H1 (cell line): Measurements from ENCODE around the gene NTN1. TPM values are rescaled to one million over a fixed set of nuclear protein-coding genes. Genes with fewer than 3 reads are reported as not detected.

Source experiments
- CTCF ChIA-PET: fragments of 300-600 bp; sonication (Branson Sonifier 250); formaldehyde crosslinking; loops from one replicate; lab custom pipeline; 2021; ENCODE audit not compliant: partially characterized antibody; lab: Charles Lee
- POLR2A ChIA-PET: fragments of 300-600 bp; sonication (Branson Sonifier 250); formaldehyde crosslinking; loops from one replicate; lab custom pipeline; 2021; ENCODE audit warnings: inconsistent platforms; ENCODE audit not compliant: partially characterized antibody; lab: Charles Lee
- DNase-seq, 2 experiments: peaks; one replicate each; pipeline versions ENCODE4 v3.0.0 to v3.0.0-alpha.2; 2010 to 2022; ENCODE audit warnings: low spot score in 2 of 2, low read depth in 1 of 2, mixed read lengths in 1 of 2
- FAIRE-seq: peaks from 2 replicates; lab custom pipeline; 2011; peaks lifted over from hg19 to GRCh38; lab: Jason Lieb, UNC
- H2AFZ ChIP-seq: 2 replicates; pipeline ENCODE4 v1.8.1; 2012; ENCODE audit warnings: low read length, inconsistent platforms
- H2AK5ac ChIP-seq: 2 replicates; pipeline ENCODE4 v1.6.1; 2013; ENCODE audit warnings: low read depth, low read length
- H2BK120ac ChIP-seq: replicated peaks from 2 replicates; pipeline ENCODE3; 2013; ENCODE audit warnings: low read depth, low read length, inconsistent platforms
- H2BK12ac ChIP-seq: 2 replicates; pipeline ENCODE4 v1.6.1; 2013; ENCODE audit warnings: low read depth, low read length
- H2BK15ac ChIP-seq: 2 replicates; pipeline ENCODE4 v1.6.1; 2013; ENCODE audit warnings: low read length
- H2BK20ac ChIP-seq: 2 replicates; pipeline ENCODE4 v1.6.1; 2013; ENCODE audit warnings: low read length
- H2BK5ac ChIP-seq: 2 replicates; pipeline ENCODE4 v1.6.1; 2013; ENCODE audit warnings: low read depth, low read length
- H3K14ac ChIP-seq: 2 replicates; pipeline ENCODE4 v1.6.1; 2013; ENCODE audit warnings: inconsistent platforms; ENCODE audit not compliant: insufficient read length
- H3K18ac ChIP-seq: 2 replicates; pipeline ENCODE4 v1.6.1; 2013; ENCODE audit warnings: low read length; ENCODE audit errors: extremely low read depth
- H3K23ac ChIP-seq: 2 replicates; pipeline ENCODE4 v1.6.1; 2013; ENCODE audit warnings: inconsistent platforms; ENCODE audit not compliant: insufficient read length
- H3K23me2 ChIP-seq: 2 replicates; pipeline ENCODE4 v1.6.1; 2013; ENCODE audit warnings: low read depth, low read length
- H3K27ac ChIP-seq: 2 replicates; pipeline ENCODE4 v1.6.1; 2011; ENCODE audit warnings: low read depth, low read length, inconsistent platforms
- H3K27me3 ChIP-seq, 4 experiments: replicated peaks in 1 of 4; 1 replicate in 1 of 4; 2 replicates in 3 of 4; pipeline versions ENCODE4 v1.6.1 to v1.8.1; 2011 to 2013; ENCODE audit warnings: low read length in 3 of 4, mild to moderate bottlenecking in 3 of 4, inconsistent platforms in 2 of 4, mixed read lengths in 2 of 4, moderate library complexity in 1 of 4; ENCODE audit not compliant: control insufficient read depth in 3 of 4, insufficient read depth in 3 of 4; ENCODE audit errors: extremely low read depth in 1 of 4
- H3K36me3 ChIP-seq, 4 experiments: 2 replicates each; pipeline versions ENCODE4 v1.6.1 to v1.8.1; 2011 to 2013; ENCODE audit warnings: mild to moderate bottlenecking in 4 of 4, low read length in 3 of 4, moderate library complexity in 2 of 4, control low read depth in 1 of 4, inconsistent platforms in 1 of 4; ENCODE audit not compliant: insufficient read depth in 4 of 4, control insufficient read depth in 2 of 4
- H3K4ac ChIP-seq: replicated peaks from 2 replicates; pipeline ENCODE3; 2013; ENCODE audit warnings: low read length, low read depth, mixed read lengths, inconsistent platforms; ENCODE audit not compliant: insufficient read length
- H3K4me1 ChIP-seq, 4 experiments: replicated peaks in 1 of 4; 1 replicate in 1 of 4; 2 replicates in 3 of 4; pipeline versions ENCODE4 v1.6.1 to v1.8.1; 2011 to 2013; ENCODE audit warnings: low read length in 3 of 4, inconsistent platforms in 2 of 4, mixed read lengths in 1 of 4; ENCODE audit not compliant: insufficient read depth in 4 of 4, control insufficient read depth in 3 of 4
- H3K4me2 ChIP-seq, 2 experiments: 2 replicates each; pipeline versions ENCODE4 v1.6.1 to v1.8.1; 2011 to 2013; ENCODE audit warnings: low read depth in 2 of 2, low read length in 2 of 2, control low read depth in 1 of 2, inconsistent platforms in 1 of 2, mild to moderate bottlenecking in 1 of 2; ENCODE audit not compliant: insufficient read depth in 1 of 2
- H3K4me3 ChIP-seq, 4 experiments: fragments of 200-600, 300-600 bp in 1 of 4; sonication (generic), shearing (Covaris generic), sonication (Bioruptor Twin) in 1 of 4; 2 replicates each; pipeline versions ENCODE4 v1.5.1 to v1.8.1; 2011 to 2016; ENCODE audit warnings: low read length in 4 of 4, low read depth in 3 of 4, control low read depth in 2 of 4, inconsistent platforms in 2 of 4, mild to moderate bottlenecking in 2 of 4, mixed read lengths in 1 of 4, moderate library complexity in 1 of 4; ENCODE audit not compliant: insufficient read depth in 2 of 4; ENCODE audit errors: extremely low read depth in 1 of 4
- H3K56ac ChIP-seq: replicated peaks from 2 replicates; pipeline ENCODE3; 2013; ENCODE audit warnings: low read depth, mild to moderate bottlenecking, mixed read lengths, low read length, inconsistent platforms; ENCODE audit not compliant: insufficient read length
- H3K79me1 ChIP-seq: 2 replicates; pipeline ENCODE4 v1.6.1; 2013; ENCODE audit warnings: low read depth, low read length, control low read depth
- H3K79me2 ChIP-seq, 2 experiments: 2 replicates each; pipeline versions ENCODE4 v1.6.1 to v1.8.1; 2012 to 2013; ENCODE audit warnings: low read length in 2 of 2, mild to moderate bottlenecking in 2 of 2, inconsistent platforms in 1 of 2; ENCODE audit not compliant: insufficient read depth in 2 of 2, control insufficient read depth in 1 of 2
- H3K9ac ChIP-seq, 4 experiments: replicated peaks in 1 of 4; 1 replicate in 1 of 4; 2 replicates in 3 of 4; pipeline versions ENCODE4 v1.6.1 to v1.8.1; 2011 to 2013; ENCODE audit warnings: low read depth in 3 of 4, low read length in 3 of 4, control low read depth in 2 of 4, mild to moderate bottlenecking in 2 of 4, moderate library complexity in 2 of 4, inconsistent platforms in 1 of 4; ENCODE audit errors: extremely low read depth in 1 of 4
- H3K9me3 ChIP-seq, 2 experiments: 2 replicates each; pipeline versions ENCODE4 v1.6.1 to v1.8.1; 2012 to 2013; ENCODE audit warnings: mild to moderate bottlenecking in 2 of 2, moderate library complexity in 2 of 2, control low read depth in 1 of 2, inconsistent platforms in 1 of 2, low read depth in 1 of 2, low read length in 1 of 2, mixed read lengths in 1 of 2; ENCODE audit not compliant: insufficient read depth in 2 of 2
- H4K20me1 ChIP-seq, 2 experiments: replicated peaks in 1 of 2; 2 replicates each; pipeline versions ENCODE3 to v1.8.1; 2011 to 2013; ENCODE audit warnings: inconsistent platforms in 2 of 2, low read length in 2 of 2, mild to moderate bottlenecking in 1 of 2; ENCODE audit not compliant: insufficient read depth in 2 of 2, control insufficient read depth in 1 of 2
- H4K5ac ChIP-seq: 2 replicates; pipeline ENCODE4 v1.6.1; 2013; ENCODE audit warnings: low read length, low read depth, mixed read lengths, inconsistent platforms; ENCODE audit not compliant: insufficient read length
- H4K8ac ChIP-seq: 2 replicates; pipeline ENCODE4 v1.8.0; 2013; ENCODE audit warnings: mild to moderate bottlenecking, moderate library complexity, low read length, inconsistent platforms; ENCODE audit not compliant: insufficient read depth; ENCODE audit errors: extremely low read depth
- H4K91ac ChIP-seq: replicated peaks from 2 replicates; pipeline ENCODE3; 2013; ENCODE audit warnings: low read length, mixed read lengths, inconsistent platforms; ENCODE audit not compliant: insufficient read length
- CBX8 ChIP-seq: fragments of 300-800, 300-1000 bp; sonication (generic); IDR thresholded peaks from 2 replicates; pipeline ENCODE4 v1.7.1; 2016; ENCODE audit warnings: low read depth, low read length, borderline replicate concordance
- JUN ChIP-seq: IDR thresholded peaks from 2 replicates; pipeline ENCODE4 v1.6.1; 2011; ENCODE audit warnings: low read depth, mild to moderate bottlenecking, improper control_type of control experiment, low read length
- RAD21 ChIP-seq, 2 experiments: IDR thresholded peaks in 1 of 2; conservative IDR thresholded peaks in 1 of 2; 2 replicates each; pipeline ENCODE4 v1.6.1; 2011; ENCODE audit warnings: low read depth in 2 of 2, low read length in 2 of 2, improper control_type of control experiment in 1 of 2, inconsistent platforms in 1 of 2, mild to moderate bottlenecking in 1 of 2, moderate library complexity in 1 of 2
- RBBP5 ChIP-seq: IDR thresholded peaks from 2 replicates; pipeline ENCODE4 v1.7.1; 2012; ENCODE audit warnings: low read depth, mild to moderate bottlenecking, inconsistent platforms, low read length, moderate library complexity, borderline replicate concordance
- SP1 ChIP-seq: IDR thresholded peaks from 2 replicates; pipeline ENCODE4 v1.6.1; 2011; ENCODE audit warnings: low read depth, low read length
- WGBS, 2 experiments: shearing (Covaris generic) in 1 of 2; methylation state at CpG; one replicate each; pipeline versions ENCODE4 v1.1.6 to v1.1.7; 2013 to 2015; ENCODE audit warnings: low lambda C conversion rate in 2 of 2, mixed read lengths in 2 of 2, inconsistent platforms in 1 of 2, low coverage in 1 of 2, missing lambda C conversion rate in 1 of 2; ENCODE audit not compliant: insufficient replicate concordance in 2 of 2, insufficient coverage in 1 of 2, insufficient read length in 1 of 2; ENCODE audit errors: extremely low coverage in 1 of 2, missing lambda C conversion rate in 1 of 2; 5-methylcytosine and 5-hydroxymethylcytosine counted together
- polyA plus RNA-seq, 7 experiments: library from polyadenylated mRNA; depleted of rRNA in 3 of 7; stranded (reverse) in 5 of 7; unstranded in 2 of 7; fragments of >200 nt in 5 of 7; fragments of 200-250 nt in 2 of 7; gene quantifications; 1 replicate in 5 of 7; 2 replicates in 1 of 7; 4 replicates in 1 of 7; pipeline versions ENCODE4 v1.2.1 to v1.2.3, GENCODE V29; 2011 to 2013; ENCODE audit warnings: missing spikeins in 2 of 7, mixed read lengths in 2 of 7
- total RNA-seq: library from RNA; stranded (reverse); fragmentation: NEBNext Ultra II Directional; extraction: Animal tissue kit (Norgen Biotek cat#: 25700); gene quantifications from 2 replicates; pipeline ENCODE4 v1.2.1, GENCODE V29; 2021
- TF ChIP-seq, protein P1 (sequence below): IDR thresholded peaks from 2 replicates; pipeline ENCODE4 v1.6.1; 2012; ENCODE audit warnings: inconsistent platforms

NTN1 gene
- total and polyA plus RNA-seq, 2 of the 8 experiments (the other 6 are each of a cell fraction or from before 2014, with no cell fraction given) = 2.0 to 2.3 TPM

DNA sequence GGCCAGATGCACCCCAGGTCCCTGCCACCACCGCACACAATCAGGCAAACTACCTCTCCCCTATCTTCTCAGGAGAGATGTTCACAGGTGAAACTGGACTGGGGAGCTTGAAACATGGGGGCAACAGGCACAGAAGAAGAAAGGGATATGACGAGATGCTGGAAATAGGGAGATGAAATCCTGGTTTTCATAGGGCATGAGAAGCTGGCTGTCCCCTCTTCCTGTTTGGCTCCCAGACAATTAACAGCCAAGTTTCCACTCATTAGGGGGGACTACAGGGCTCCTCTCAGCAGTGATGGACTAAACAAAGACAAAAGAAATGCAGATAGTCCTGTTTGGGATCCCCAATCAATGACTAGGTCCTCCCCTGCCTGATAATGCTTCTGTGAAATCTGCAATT, 266.0 kb downstream of the NTN1 start:
- no peak overlapping the region for H2AFZ ChIP-seq
- 0 out of 2 replicates have a peak overlapping the region, but pooled peaks have one; percentile 18 for H2BK15ac ChIP-seq
- no peak overlapping the region for H3K4ac ChIP-seq
- H2BK120ac ChIP-seq = no peak overlapping the region
- H3K36me3 ChIP-seq = no peaks in the 10 kb centered on the region
- no peak overlapping the region for H2BK12ac ChIP-seq
- TF ChIP-seq CBX8 = no peak
- no peak for TF ChIP-seq RAD21 (IDR thresholded peaks at IDR 0.05 in 1 of 2, conservative IDR thresholded peaks at IDR 0.05 in 1 of 2; ENCODE audit: low read depth in 2 of 2, low read length in 2 of 2)
- TF ChIP-seq, protein P1, sequence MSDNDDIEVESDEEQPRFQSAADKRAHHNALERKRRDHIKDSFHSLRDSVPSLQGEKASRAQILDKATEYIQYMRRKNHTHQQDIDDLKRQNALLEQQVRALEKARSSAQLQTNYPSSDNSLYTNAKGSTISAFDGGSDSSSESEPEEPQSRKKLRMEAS = no peak
- no peak for TF ChIP-seq JUN
- TF ChIP-seq RBBP5 = no peak
- TF ChIP-seq SP1 = no peak
- H2BK5ac ChIP-seq = no peak overlapping the region
- no peak overlapping the region for H3K56ac ChIP-seq
- no peak overlapping the region for H3K27ac ChIP-seq
- no peak overlapping the region for H3K4me3 ChIP-seq
- H4K20me1 ChIP-seq = no peaks in the 10 kb centered on the region
- H4K8ac ChIP-seq = no peak overlapping the region
- DNase-seq (no peak), FAIRE-seq (no peak)
- no peak overlapping the region; a peak in 1 of 4 replicates for H3K4me2 ChIP-seq
- H3K79me1 ChIP-seq = no peaks in the 10 kb centered on the region; the same call in 1 of the 2 replicates
- ChIA-PET POLR2A (no interaction called here), CTCF (interaction anchor here (0.7 kb wide), 1 partner anchor 392 kb away, joined by 3 read pairs; no protein-coding TSS in a partner anchor)
- peaks cover 2 to 12% (median 6%) of the 10 kb centered on the region in 4 experiments; a peak in 5 of 7 replicates for H3K4me1 ChIP-seq
- H3K18ac ChIP-seq = no peak overlapping the region
- H4K91ac ChIP-seq = no peak overlapping the region
- no peak overlapping the region for H4K5ac ChIP-seq
- H3K79me2 ChIP-seq = no peaks in the 10 kb centered on the region
- H3K14ac ChIP-seq = no peak overlapping the region
- whole genome bisulfite sequencing, 2 experiments = 84% methylated on average over 2 of the region's 2 CpGs; no CpG with 5 or more reads in 1 of the 2 experiments
- no peaks in the 10 kb centered on the region for H3K27me3 ChIP-seq
- H3K23ac ChIP-seq = no peak overlapping the region
- H3K23me2 ChIP-seq = no peaks in the 10 kb centered on the region
- no peak overlapping the region for H2BK20ac ChIP-seq
- H3K9ac ChIP-seq = no peak overlapping the region
- no peak overlapping the region for H2AK5ac ChIP-seq
- H3K9me3 ChIP-seq = no peaks in the 10 kb centered on the region
